ENCODE data around the gene BAG3.

Gene BAG3

DNA sequence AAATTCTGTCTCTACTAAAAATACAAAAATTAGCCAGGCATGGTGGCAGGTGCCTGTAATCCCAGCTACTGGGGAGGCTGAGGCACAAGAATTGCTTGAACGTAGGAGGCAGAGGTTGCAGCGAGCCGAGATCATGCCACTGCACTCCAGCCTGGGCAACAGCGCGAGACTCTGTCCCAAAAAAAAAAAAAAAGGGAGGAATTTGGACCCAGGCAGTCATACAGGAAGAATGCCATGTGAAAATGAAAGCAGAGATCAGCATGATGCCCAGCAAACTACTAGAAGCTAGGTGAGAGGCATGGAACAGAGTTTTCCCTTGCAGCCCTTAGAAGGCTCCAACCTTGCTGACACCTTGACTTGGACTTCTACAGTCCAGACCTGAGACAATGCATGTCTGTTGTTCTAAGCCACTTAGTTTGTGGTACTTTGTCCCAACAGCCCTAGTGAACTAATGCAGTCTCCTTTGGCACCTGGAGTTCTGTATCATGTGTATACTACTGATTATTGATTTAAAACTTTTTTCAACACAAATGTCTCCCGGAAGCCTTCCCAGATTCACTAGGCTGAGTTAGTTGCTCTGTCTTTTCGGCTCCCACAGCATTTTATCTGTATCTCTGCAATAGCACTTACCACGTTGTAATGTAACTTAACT is 10.2 kb upstream of the BAG3 start:
- DNase-seq (ENCODE audit: low read depth): no peak
- TF ChIP-seq, protein P1, sequence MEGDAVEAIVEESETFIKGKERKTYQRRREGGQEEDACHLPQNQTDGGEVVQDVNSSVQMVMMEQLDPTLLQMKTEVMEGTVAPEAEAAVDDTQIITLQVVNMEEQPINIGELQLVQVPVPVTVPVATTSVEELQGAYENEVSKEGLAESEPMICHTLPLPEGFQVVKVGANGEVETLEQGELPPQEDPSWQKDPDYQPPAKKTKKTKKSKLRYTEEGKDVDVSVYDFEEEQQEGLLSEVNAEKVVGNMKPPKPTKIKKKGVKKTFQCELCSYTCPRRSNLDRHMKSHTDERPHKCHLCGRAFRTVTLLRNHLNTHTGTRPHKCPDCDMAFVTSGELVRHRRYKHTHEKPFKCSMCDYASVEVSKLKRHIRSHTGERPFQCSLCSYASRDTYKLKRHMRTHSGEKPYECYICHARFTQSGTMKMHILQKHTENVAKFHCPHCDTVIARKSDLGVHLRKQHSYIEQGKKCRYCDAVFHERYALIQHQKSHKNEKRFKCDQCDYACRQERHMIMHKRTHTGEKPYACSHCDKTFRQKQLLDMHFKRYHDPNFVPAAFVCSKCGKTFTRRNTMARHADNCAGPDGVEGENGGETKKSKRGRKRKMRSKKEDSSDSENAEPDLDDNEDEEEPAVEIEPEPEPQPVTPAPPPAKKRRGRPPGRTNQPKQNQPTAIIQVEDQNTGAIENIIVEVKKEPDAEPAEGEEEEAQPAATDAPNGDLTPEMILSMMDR (IDR thresholded peaks at IDR 0.05; ENCODE audit: low read depth, low read length, missing control alignments): no peak

DNA sequence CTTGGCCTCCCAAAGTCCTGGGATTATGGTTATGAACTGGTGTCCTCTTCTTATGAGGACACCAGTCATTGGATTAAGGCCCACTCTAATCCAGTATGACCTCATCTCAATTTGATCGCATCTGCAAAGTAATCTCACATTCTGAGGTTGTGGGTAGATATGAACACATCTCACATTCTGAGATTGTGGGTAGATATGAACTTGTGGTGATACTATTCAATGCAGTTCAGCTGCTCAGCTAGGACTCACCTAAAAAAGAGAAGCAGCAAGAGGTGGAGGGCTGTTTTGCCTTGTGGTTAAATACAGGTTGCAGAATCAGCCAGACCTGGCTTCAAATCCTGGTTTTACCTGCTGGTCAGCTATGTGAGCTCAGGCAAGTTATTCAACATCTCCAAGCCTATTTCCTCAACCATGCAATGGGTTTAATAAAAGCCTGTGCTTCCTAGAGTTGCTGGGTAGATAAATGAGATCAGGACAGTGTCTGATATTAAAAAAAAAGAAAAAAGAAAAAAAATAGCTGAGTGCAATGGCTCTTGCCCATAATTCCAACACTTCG is 8.5 kb upstream of the BAG3 start:
- no peak overlapping the region for H3K4me3 ChIP-seq (ENCODE audit: low read depth, low read length)
- no peak for DNase-seq (ENCODE audit: low read depth)
- TF ChIP-seq, protein P1 (IDR thresholded peaks at IDR 0.05; ENCODE audit: low read depth, low read length, missing control alignments): no peak

More for the DNA sequence above, 10.2 kb upstream of the BAG3 start:
- no peak overlapping the region for H3K4me3 ChIP-seq (ENCODE audit: low read depth, low read length)

DNA sequence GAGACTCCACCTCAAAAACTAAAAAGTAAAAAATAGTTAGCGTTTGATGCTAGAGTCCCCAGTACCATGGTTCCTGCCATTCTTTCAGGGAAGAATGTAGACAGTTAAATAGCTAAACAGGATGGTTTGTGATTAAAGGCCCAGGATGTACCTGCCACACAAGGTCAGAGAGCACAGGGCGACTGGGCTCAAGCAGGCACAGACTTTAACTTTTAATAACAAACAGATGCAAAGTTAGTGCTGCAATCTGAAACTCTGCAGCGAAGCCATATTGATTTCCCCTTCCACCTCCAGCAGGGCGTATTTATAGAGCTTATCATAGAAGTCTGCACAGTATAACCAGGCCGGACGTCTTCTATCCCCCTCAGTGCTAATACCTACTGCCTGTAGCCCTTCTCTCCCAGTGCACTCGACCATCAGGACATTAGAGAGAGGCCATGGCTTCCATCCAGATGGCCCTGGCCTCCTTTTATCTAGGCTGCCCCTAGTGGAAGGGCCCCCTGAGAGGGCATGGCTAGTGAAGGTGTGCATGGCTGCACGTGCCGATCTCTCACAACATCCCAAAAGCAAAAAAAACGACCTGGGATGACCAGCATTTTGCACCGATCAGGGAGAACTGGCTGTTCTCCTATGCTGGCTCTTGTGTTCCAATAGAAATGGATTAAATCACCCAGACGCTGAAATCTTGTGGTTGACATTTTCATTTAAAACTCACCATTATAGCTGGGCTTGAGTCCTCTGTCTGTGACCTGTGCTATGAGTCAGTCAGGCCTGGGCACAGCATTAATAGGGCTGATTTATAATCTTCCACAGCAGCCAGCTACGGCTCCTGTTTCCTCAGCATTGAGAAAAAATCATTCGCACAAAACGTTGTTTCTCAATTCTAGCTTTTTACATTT is 7.6 kb upstream of the BAG3 start:
- DNase-seq (ENCODE audit: low read depth): no peak
- H3K4me3 ChIP-seq (ENCODE audit: low read depth, low read length): no peak overlapping the region
- TF ChIP-seq, protein P1 (IDR thresholded peaks at IDR 0.05; ENCODE audit: low read depth, low read length, missing control alignments): no peak

DNA sequence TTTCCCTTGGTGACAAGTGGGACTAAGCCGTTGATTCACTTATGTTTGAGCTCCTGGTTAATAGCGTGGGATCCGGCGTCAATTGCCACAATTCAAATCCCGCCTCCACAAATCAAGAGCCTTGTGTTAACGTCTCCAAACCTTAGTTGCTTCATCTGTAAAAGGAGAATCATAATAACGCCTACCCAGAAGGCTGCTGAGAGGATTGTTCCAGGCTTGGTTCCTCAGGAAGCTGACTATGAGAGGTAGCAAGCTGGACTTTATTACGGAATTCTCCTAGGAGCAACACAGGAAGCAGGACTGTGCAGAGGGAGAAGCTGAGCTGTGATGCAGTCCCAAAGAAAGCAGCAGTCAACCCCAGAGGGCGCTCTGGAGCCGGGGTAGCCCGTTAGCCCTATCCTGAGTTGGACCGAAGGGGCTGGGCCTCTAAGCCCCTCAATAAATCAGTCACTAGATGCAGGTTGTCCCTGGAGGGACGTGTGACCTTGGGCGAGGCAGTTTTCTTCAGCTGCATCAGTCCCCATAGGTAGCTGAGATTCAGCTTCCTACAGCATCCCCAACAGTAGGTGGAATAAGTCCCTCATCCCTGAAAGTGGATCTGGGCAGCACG is 6.9 kb upstream of the BAG3 start:
- no peak for DNase-seq (ENCODE audit: low read depth)
- no peak overlapping the region for H3K4me3 ChIP-seq (ENCODE audit: low read depth, low read length)

DNA sequence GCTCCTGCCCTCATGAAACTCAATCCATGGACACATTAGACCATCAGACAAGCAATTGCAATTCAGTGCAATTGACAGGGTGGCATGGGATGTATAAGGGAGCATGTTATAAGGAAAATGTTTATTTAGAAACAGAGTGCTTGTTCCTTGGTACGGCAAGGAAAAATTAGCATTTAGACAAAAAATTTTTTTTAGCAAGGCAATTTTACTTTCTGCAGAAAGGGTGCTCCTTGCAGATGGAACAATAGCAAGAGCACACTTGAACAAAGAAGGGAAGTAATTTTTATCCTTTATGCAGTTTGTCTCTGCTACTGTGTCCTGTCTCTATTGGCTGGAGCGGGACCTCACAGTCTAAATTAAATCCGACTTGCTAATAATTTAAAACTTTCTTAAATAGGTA is 6.2 kb upstream of the BAG3 start:
- no peak for DNase-seq (ENCODE audit: low read depth)
- TF ChIP-seq, protein P1 (IDR thresholded peaks at IDR 0.05; ENCODE audit: low read depth, low read length, missing control alignments): no peak
- H3K4me3 ChIP-seq (ENCODE audit: low read depth, low read length): no peak overlapping the region

More for the DNA sequence above, 6.9 kb upstream of the BAG3 start:
- TF ChIP-seq, protein P1 (IDR thresholded peaks at IDR 0.05; ENCODE audit: low read depth, low read length, missing control alignments): no peak

DNA sequence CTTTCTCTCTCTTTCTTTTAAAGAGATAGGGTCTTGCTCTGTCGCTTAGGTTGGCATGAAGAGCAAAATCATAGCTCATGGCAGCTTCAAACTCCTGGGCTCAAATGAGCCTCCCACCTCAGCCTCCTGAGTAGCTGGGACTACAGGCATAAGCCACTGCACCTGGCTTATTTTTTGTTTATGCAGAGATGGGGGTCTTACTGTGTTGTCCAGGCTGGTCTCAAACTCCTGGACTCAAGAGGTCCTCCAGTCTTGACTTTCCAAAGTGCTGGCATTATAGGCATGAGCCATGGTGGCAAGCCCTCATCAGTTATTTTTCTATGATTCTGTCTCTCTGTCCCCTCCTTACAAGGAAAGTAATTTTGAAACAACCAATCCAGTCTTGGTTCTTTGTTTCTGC is 1.1 kb upstream of the BAG3 start:
- no peak overlapping the region for H3K4me3 ChIP-seq (ENCODE audit: low read depth, low read length)
- no peak for DNase-seq (ENCODE audit: low read depth)
- TF ChIP-seq, protein P1 (IDR thresholded peaks at IDR 0.05; ENCODE audit: low read depth, low read length, missing control alignments): no peak

All from GM12864 (cell line).